ENCODE measurements around the gene PCTP. TPM values are rescaled to one million over a fixed set of nuclear protein-coding genes. Genes with fewer than 3 reads are reported as not detected.

The PCTP gene
- total RNA-seq, 1 experiment from 2014 or later: 17.1 TPM

GRCh38 chr17:55727275-55727674 lies 23.6 kb upstream of the PCTP start:
- Histone ChIP-seq H3K9ac (ENCODE audit: extremely low read depth, insufficient read length, low read length) (no peak overlapping the region), H3K79me2 (ENCODE audit: insufficient read depth, low read length) (no peaks in the 10 kb centered on the region), H3K4me2 (ENCODE audit: insufficient read depth, insufficient read length, low read length) (no peak overlapping the region), H2AFZ (ENCODE audit: low read length) (no peak overlapping the region), H3K56ac (ENCODE audit: insufficient read length, low read depth, low read length) (no peak overlapping the region), H4K91ac (ENCODE audit: insufficient read length, low read depth, low read length) (no peak overlapping the region), H4K8ac (replicated peaks; ENCODE audit: insufficient read length, low read depth, low read length) (no peak overlapping the region), H4K5ac (ENCODE audit: insufficient read length, low read depth, low read length) (no peak overlapping the region), H3K4me1 (ENCODE audit: insufficient read depth, low read length) (peaks cover 9% of the 10 kb centered on the region; the same call in 1 of the 2 replicates), H2AK5ac (ENCODE audit: insufficient read length, low read length) (no peak overlapping the region), H4K20me1 (ENCODE audit: control insufficient read depth, insufficient read depth, insufficient read length) (no peaks in the 10 kb centered on the region), H2BK12ac (ENCODE audit: insufficient read length, low read depth, low read length) (no peak overlapping the region), H2BK20ac (ENCODE audit: low read depth, low read length, poor library complexity, severe bottlenecking) (no peak overlapping the region), H3T11ph (ENCODE audit: low read length) (no peak overlapping the region), H3K27ac (ENCODE audit: insufficient read length, low read depth, low read length) (no peak overlapping the region), H2BK15ac (ENCODE audit: low read depth, low read length) (no peak overlapping the region), H3K79me1 (ENCODE audit: insufficient read depth, low read depth, low read length, poor library complexity, severe bottlenecking) (no peaks in the 10 kb centered on the region), H3K23ac (ENCODE audit: insufficient read length, low read depth, low read length) (no peak overlapping the region), H3K18ac (ENCODE audit: insufficient read length, low read depth, low read length) (no peak overlapping the region), H3K9me3 (ENCODE audit: control insufficient read depth, low read depth, low read length) (no peaks in the 10 kb centered on the region), H3K27me3 (ENCODE audit: insufficient read depth, low read length) (0 out of 2 replicates have a peak, but pooled peaks cover 3% of the 10 kb centered on the region), H3K4ac (ENCODE audit: low read depth, low read length) (no peak overlapping the region), H2BK5ac (ENCODE audit: insufficient read length, low read length) (no peak overlapping the region), H2BK120ac (ENCODE audit: low read depth, low read length, poor library complexity, severe bottlenecking) (no peak overlapping the region), H3K14ac (ENCODE audit: insufficient read depth, low read length) (no peak overlapping the region), H3K23me2 (ENCODE audit: insufficient read length, low read depth, low read length, poor library complexity, severe bottlenecking) (no peaks in the 10 kb centered on the region)
- H3K36me3 Mint-ChIP-seq (ENCODE audit: insufficient read depth in 1 of 3, low read depth in 3 of 3): no peaks in the 10 kb centered on the region
- no peak overlapping the region for H3K4me3 Mint-ChIP-seq
- no peak overlapping the region for H3K27ac Mint-ChIP-seq
- no peak for TF ChIP-seq CTCF (conservative IDR thresholded peaks at IDR 0.05)
- DNase-seq: no peak
- peaks cover 41 to 56% of the 10 kb centered on the region in 2 experiments for H3K4me1 Mint-ChIP-seq
- no peaks in the 10 kb centered on the region for H3K9me3 Mint-ChIP-seq
- WGBS (ENCODE audit: extremely low coverage, insufficient read length, low lambda C conversion rate): no CpG with 5 or more reads among the region's 6 CpGs
- H3K27me3 Mint-ChIP-seq (ENCODE audit: low read depth): peaks cover under 1% of the 10 kb centered on the region; the same call in 1 of the 2 replicates
